Thyroid gland (tissue), 4 donors: ENCODE measurements around the gene ZNF385C. TPM values are rescaled to one million over a fixed set of nuclear protein-coding genes. Genes with fewer than 3 reads are reported as not detected.

Experiments used
- DNase-seq, 2 donors: peaks; one replicate each; pipeline ENCODE4 v3.0.0-alpha.2; 2019
- H3K27ac ChIP-seq, 3 donors: fragments of 200-600 bp; sonication (generic); 1 replicate in 2 of 3; 2 replicates in 1 of 3; pipeline ENCODE4 v1.5.1; 2016 to 2019; ENCODE audit warnings: mild to moderate bottlenecking in 1 of 3, moderate library complexity in 1 of 3
- H3K27me3 ChIP-seq: fragments of 200-600 bp; sonication (generic); one replicate; pipeline ENCODE4 v1.5.1; 2019
- H3K36me3 ChIP-seq, 2 donors: fragments of 200-600 bp; sonication (generic); one replicate each; pipeline ENCODE4 v1.5.1; 2016 to 2019
- H3K4me1 ChIP-seq, 2 donors: fragments of 200-600 bp; sonication (generic); one replicate each; pipeline ENCODE4 v1.5.1; 2017 to 2019
- H3K4me3 ChIP-seq, 3 donors: fragments of 200-600 bp; sonication (generic); replicated peaks in 1 of 3; 1 replicate in 2 of 3; 2 replicates in 1 of 3; pipeline ENCODE4 v1.5.1; 2016; ENCODE audit warnings: mild to moderate bottlenecking in 1 of 3
- H3K9me3 ChIP-seq: fragments of 200-600 bp; sonication (generic); one replicate; pipeline ENCODE4 v1.5.1; 2017
- POLR2A ChIP-seq, 2 donors: fragments of 450-650 bp; IDR thresholded peaks; one replicate each; pipeline ENCODE4 v1.6.1; 2017; ENCODE audit warnings: antibody characterized with exemption in 2 of 2, mild to moderate bottlenecking in 2 of 2, moderate library complexity in 1 of 2
- WGBS, 2 donors: methylation state at CpG; one replicate each; pipeline ENCODE4 v1.1.5; 2017; 5-methylcytosine and 5-hydroxymethylcytosine counted together
- intact Hi-C: fragments of 100-400 bp; cut with DNase I; formaldehyde crosslinking; loops from one replicate; pipeline ENCODE4 v1.15.1; 2023
- total RNA-seq, 4 donors: library from RNA; depleted of rRNA; stranded (reverse); fragments of >200 nt; gene quantifications; one replicate each; pipeline ENCODE4 v1.2.3, GENCODE V29; 2016
- TF ChIP-seq, protein P1 (sequence below), 6 experiments: fragments of 200-600 bp in 3 of 6; fragments of 450-650 bp in 3 of 6; sonication (generic) in 3 of 6; IDR thresholded peaks; one replicate each; pipeline ENCODE4 v1.5.1; 2016 to 2019; ENCODE audit warnings: antibody characterized with exemption in 6 of 6, mild to moderate bottlenecking in 2 of 6, inconsistent platforms in 1 of 6, moderate library complexity in 1 of 6

ZNF385C gene
- total RNA-seq, 4 donors from 2014 or later: 0.22 to 0.54 TPM; not detected in 2

DNA sequence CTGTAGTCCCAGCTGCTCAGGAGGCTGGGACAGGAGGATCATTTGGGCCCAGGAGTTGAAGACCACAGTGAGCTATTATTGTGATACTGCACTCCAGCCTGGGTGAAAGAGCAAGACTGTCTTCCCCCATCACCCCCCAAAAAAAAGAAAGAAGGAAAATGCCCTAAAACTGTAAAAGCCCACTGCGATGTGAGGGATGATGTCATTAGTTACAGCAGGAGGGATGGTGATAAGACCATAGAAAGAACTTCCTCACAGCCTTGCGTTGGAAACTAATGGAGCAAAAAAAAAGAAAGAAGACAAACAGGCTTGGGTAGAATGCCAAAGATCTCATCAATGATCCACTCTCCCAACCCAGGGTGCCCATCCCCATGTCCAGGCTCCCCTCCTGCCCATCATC is 18.7 kb downstream of the ZNF385C start:
- TF ChIP-seq, protein P1, sequence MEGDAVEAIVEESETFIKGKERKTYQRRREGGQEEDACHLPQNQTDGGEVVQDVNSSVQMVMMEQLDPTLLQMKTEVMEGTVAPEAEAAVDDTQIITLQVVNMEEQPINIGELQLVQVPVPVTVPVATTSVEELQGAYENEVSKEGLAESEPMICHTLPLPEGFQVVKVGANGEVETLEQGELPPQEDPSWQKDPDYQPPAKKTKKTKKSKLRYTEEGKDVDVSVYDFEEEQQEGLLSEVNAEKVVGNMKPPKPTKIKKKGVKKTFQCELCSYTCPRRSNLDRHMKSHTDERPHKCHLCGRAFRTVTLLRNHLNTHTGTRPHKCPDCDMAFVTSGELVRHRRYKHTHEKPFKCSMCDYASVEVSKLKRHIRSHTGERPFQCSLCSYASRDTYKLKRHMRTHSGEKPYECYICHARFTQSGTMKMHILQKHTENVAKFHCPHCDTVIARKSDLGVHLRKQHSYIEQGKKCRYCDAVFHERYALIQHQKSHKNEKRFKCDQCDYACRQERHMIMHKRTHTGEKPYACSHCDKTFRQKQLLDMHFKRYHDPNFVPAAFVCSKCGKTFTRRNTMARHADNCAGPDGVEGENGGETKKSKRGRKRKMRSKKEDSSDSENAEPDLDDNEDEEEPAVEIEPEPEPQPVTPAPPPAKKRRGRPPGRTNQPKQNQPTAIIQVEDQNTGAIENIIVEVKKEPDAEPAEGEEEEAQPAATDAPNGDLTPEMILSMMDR (IDR thresholded peaks at IDR 0.05): no peak
- no peak for TF ChIP-seq POLR2A (IDR thresholded peaks at IDR 0.05)
- no peak for DNase-seq
- Histone ChIP-seq H3K27me3 (no peaks in the 10 kb centered on the region), H3K9me3 (no peaks in the 10 kb centered on the region), H3K4me3 (no peak overlapping the region), H3K36me3 (no peaks in the 10 kb centered on the region), H3K27ac (no peak overlapping the region), H3K4me1 (no peaks in the 10 kb centered on the region)
- WGBS, 2 donors: 87 to 88% methylated on average over 2 of the region's 2 CpGs
- intact Hi-C loops: no loop called here

DNA sequence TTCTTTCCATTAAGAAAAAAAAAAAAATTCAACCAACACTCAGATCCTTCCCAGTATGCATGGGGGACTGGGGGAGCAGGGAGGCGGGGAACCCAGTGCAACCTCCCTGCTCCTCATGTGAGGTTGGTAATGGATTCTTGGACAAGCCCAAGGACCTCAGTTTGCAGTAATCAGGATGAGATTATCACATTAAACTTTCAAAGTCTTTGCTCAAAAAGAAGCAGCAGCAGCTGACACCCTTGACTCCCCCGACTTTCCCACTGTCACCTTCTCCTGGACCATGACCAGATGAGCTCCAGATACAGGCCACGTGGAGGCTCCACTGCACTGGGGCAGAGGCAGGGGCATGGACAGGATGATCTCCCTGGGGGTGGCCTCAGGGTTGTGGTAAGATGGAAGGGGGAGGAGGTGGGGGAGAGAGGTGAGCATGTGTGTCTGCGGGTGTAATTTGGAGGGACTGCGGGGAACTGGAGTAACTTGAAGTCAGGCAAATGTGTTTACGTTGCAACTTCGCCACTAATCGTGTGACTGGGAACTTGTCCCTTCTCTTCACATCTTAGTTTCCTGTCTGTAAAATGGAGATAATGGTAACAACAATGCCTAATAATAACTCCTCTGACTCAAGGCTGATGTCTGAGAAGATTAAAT is 19.8 kb downstream of the ZNF385C start:
- no peaks in the 10 kb centered on the region for H3K27me3 ChIP-seq
- 63 to 65% methylated on average over 8 of the region's 8 CpGs for WGBS, 2 donors
- H3K9me3 ChIP-seq: no peaks in the 10 kb centered on the region
- no peak for DNase-seq
- H3K27ac ChIP-seq: no peak overlapping the region
- no peaks in the 10 kb centered on the region for H3K4me1 ChIP-seq
- intact Hi-C loops: no loop called here
- H3K36me3 ChIP-seq: no peaks in the 10 kb centered on the region
- H3K4me3 ChIP-seq: no peak overlapping the region
- no peak for TF ChIP-seq POLR2A (IDR thresholded peaks at IDR 0.05)
- TF ChIP-seq, protein P1 (IDR thresholded peaks at IDR 0.05): no peak

DNA sequence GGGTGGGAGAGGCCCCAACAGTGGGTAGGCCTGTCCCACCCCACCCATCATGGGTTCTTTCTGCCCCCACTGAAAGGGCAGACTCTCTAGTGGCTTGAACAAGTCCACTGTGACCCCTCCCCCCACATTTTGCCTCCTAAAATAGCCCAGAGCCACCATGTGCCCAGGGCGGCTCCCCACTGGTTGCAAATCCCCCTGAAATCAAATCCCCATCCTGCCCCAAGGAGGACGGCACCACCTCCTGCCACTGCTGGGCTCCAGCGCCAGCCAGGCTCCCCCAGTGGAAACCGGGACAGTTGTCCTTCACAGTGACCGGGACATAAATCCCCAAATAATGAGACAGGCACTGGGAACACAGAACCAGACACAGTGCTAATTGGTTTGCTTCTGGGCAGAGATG is 20.5 kb downstream of the ZNF385C start:
- no peak overlapping the region for H3K4me3 ChIP-seq
- 86 to 92% methylated on average over 4 to 5 of the region's 5 CpGs for WGBS, 2 donors
- no peaks in the 10 kb centered on the region for H3K9me3 ChIP-seq
- H3K36me3 ChIP-seq: no peaks in the 10 kb centered on the region
- intact Hi-C loops: no loop called here
- no peak overlapping the region for H3K27ac ChIP-seq
- TF ChIP-seq POLR2A (IDR thresholded peaks at IDR 0.05): no peak
- TF ChIP-seq, protein P1 (IDR thresholded peaks at IDR 0.05): no peak
- H3K27me3 ChIP-seq: no peaks in the 10 kb centered on the region
- DNase-seq: no peak
- H3K4me1 ChIP-seq: peaks cover 0 to under 1% of the 10 kb centered on the region in 2 donors

DNA sequence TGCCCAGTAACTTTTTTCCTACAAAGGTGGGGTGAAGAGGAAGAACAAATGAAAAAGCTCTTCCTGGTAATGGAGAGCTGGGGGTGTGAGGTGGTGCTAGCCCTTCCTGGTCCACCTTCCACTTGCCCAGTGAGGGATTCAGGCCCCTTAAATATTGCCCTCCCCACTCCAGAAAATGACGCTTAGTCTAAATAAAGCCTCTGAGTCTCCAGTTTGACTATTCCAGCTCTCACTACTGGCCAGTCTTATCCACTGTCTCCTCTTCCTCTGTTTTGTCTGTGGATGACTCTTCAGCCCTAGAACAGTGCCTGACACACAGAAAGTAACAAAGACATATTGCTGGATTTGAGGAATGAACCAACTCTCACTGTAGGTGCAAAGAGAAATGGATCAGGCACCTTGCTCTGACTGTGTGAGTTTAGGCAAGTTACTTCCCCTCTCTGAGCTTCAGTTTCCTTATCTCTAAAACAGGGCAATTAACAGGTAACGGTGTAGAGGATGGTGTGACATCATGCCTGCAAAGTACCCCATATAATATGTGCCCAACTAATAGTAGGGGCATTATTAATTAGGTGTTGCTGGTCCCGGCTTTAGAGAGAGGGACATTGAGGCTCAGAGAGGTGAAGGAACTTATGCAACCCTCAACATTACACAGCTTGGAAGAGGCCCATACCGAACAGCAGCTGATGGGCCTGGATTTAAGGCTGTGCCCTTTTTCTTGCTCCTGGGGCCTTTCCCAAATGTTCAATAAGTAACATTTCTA is 21.3 kb downstream of the ZNF385C start:
- no peak for TF ChIP-seq POLR2A (IDR thresholded peaks at IDR 0.05)
- TF ChIP-seq, protein P1 (IDR thresholded peaks at IDR 0.05): no peak
- intact Hi-C loops: no loop called here
- H3K9me3 ChIP-seq: no peaks in the 10 kb centered on the region
- H3K4me1 ChIP-seq: peaks cover 0 to 8% of the 10 kb centered on the region in 2 donors
- no peak overlapping the region for H3K4me3 ChIP-seq
- no peak overlapping the region for H3K27ac ChIP-seq
- DNase-seq: no peak
- 83 to 95% methylated on average over 4 of the region's 4 CpGs for WGBS, 2 donors
- peaks cover under 1% of the 10 kb centered on the region for H3K27me3 ChIP-seq
- H3K36me3 ChIP-seq: no peaks in the 10 kb centered on the region

DNA sequence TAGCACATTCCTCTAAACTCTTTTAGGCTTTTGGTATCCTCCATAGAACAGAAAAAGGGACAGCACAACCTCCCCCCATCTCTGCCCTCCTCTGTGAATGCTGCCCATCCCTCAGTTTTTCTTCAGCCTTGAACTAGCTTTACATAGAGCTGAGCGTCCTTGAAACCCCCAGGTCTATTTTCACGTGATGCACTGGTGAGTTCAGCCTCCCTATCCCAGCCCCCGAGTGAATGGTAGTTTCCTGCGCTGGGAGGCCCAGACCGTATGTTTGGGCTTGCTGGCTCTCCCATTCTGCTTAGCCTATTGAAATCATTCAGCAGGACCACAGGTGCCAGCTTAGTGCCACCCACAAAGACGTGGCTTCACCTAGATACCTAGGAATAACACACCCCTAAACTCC is 22.5 kb downstream of the ZNF385C start:
- TF ChIP-seq, protein P1 (IDR thresholded peaks at IDR 0.05): no peak
- no peak for TF ChIP-seq POLR2A (IDR thresholded peaks at IDR 0.05)
- no peaks in the 10 kb centered on the region for H3K36me3 ChIP-seq

More for the DNA sequence above, 22.5 kb downstream of the ZNF385C start:
- H3K4me1 ChIP-seq: peaks cover 0 to 11% of the 10 kb centered on the region in 2 donors
- WGBS, 2 donors: 75 to 77% methylated on average over 6 of the region's 6 CpGs
- no peaks in the 10 kb centered on the region for H3K9me3 ChIP-seq
- H3K27me3 ChIP-seq: peaks cover 4% of the 10 kb centered on the region
- intact Hi-C loops: no loop called here
- no peak for DNase-seq
- no peak overlapping the region for H3K27ac ChIP-seq
- no peak overlapping the region for H3K4me3 ChIP-seq
